HCT116 (cell line): Measurements from ENCODE around the gene TMEM140. TPM values are rescaled to one million over a fixed set of nuclear protein-coding genes. Genes with fewer than 3 reads are reported as not detected.

Source experiments
- ATAC-seq: fragments of 200-7000 bp; cut with Tn5 transposase; 2 replicates; pipeline ENCODE4 v1.9.1; 2020; ENCODE audit warnings: mild to moderate bottlenecking, moderate library complexity
- BruUV-seq: library from RNA; stranded (reverse); fragments of 400-500 nt; replicated peaks from 2 replicates; lab custom pipeline; 2021; lab: Mats Ljungman, UMichigan
- CTCF ChIA-PET: fragments of 300-600 bp; sonication (Branson Sonifier 250); formaldehyde crosslinking; loops from one replicate; lab custom pipeline; 2021; ENCODE audit warnings: antibody characterized with exemption; lab: Charles Lee
- POLR2A ChIA-PET: fragments of 300-600, 350-600 bp; sonication (Branson Sonifier 250); formaldehyde crosslinking; loops from one replicate; lab custom pipeline; 2021; ENCODE audit warnings: antibody characterized with exemption; lab: Charles Lee
- RAD21 ChIA-PET, 2 experiments: fragments of 300-600 bp; sonication (Branson Sonifier 250); formaldehyde crosslinking; loops; one replicate each; lab custom pipeline; 2023; ENCODE audit warnings: low total read pairs in 2 of 2; ENCODE audit not compliant: uncharacterized antibody in 2 of 2, unreplicated experiment in 2 of 2, low non-redundant PET in 1 of 2; lab: Charles Lee
- DNase-seq: peaks from one replicate; pipeline ENCODE4 v3.0.0-alpha.2; 2010; ENCODE audit warnings: low read depth, low spot score
- H2AFZ ChIP-seq: fragments of 200-600 bp; shearing (Covaris generic), sonication (generic); 2 replicates; pipeline ENCODE4 v1.6.1; 2017; ENCODE audit warnings: low read depth, mixed run types, mixed read lengths, antibody characterized with exemption, low read length; ENCODE audit not compliant: poor library complexity, severe bottlenecking
- H3K27ac ChIP-seq: 2 replicates; pipeline ENCODE4 v1.5.1; 2012; ENCODE audit warnings: low read depth, low read length
- H3K27me3 ChIP-seq: fragments of 200-600 bp; sonication (generic); 2 replicates; pipeline ENCODE4 v1.6.1; 2016; ENCODE audit warnings: mixed run types, low read length, mixed read lengths; ENCODE audit not compliant: insufficient read depth
- H3K36me3 ChIP-seq, 2 experiments: fragments of 200-500 bp in 1 of 2; fragments of 200-600 bp in 1 of 2; sonication (Bioruptor generic) in 1 of 2; sonication (generic) in 1 of 2; 2 replicates each; pipeline versions ENCODE4 v1.5.1 to v1.6.1; 2014 to 2016; ENCODE audit warnings: low read length in 2 of 2, inconsistent platforms in 1 of 2, mixed read lengths in 1 of 2, mixed run types in 1 of 2; ENCODE audit not compliant: insufficient read depth in 2 of 2, control insufficient read depth in 1 of 2
- H3K4me1 ChIP-seq, 2 experiments: fragments of 200-600 bp in 1 of 2; sonication (generic) in 1 of 2; 2 replicates each; pipeline versions ENCODE4 v1.5.1 to v1.6.1; 2012 to 2017; ENCODE audit warnings: low read length in 2 of 2, inconsistent platforms in 1 of 2, mild to moderate bottlenecking in 1 of 2, mixed read lengths in 1 of 2, mixed run types in 1 of 2, moderate library complexity in 1 of 2; ENCODE audit not compliant: insufficient read depth in 2 of 2, control insufficient read depth in 1 of 2
- H3K4me2 ChIP-seq: fragments of 200-600 bp; sonication (generic); 2 replicates; pipeline ENCODE4 v1.6.1; 2017; ENCODE audit warnings: mixed run types, low read length, mixed read lengths
- H3K4me3 ChIP-seq, 2 experiments: fragments of 200-600 bp in 1 of 2; sonication (generic) in 1 of 2; replicated peaks in 1 of 2; 2 replicates each; pipeline ENCODE4 v1.5.1; 2011 to 2016; ENCODE audit warnings: low read length in 2 of 2, control low read depth in 1 of 2, low read depth in 1 of 2, mild to moderate bottlenecking in 1 of 2, mixed read lengths in 1 of 2, mixed run types in 1 of 2
- H3K79me2 ChIP-seq: fragments of 200-600 bp; sonication (generic); 2 replicates; pipeline ENCODE4 v1.6.1; 2017; ENCODE audit warnings: mild to moderate bottlenecking, mixed run types, low read length, moderate library complexity, mixed read lengths; ENCODE audit not compliant: insufficient read depth
- H3K9ac ChIP-seq: fragments of 200-600 bp; sonication (generic); 2 replicates; pipeline ENCODE4 v1.6.1; 2016; ENCODE audit warnings: low read length, mixed read lengths
- H3K9me2 ChIP-seq: fragments of 200-600 bp; sonication (generic), shearing (Covaris generic); 2 replicates; pipeline ENCODE4 v1.6.1; 2017; ENCODE audit warnings: mixed run types, mild to moderate bottlenecking, moderate library complexity; ENCODE audit not compliant: insufficient read depth
- H3K9me3 ChIP-seq, 2 experiments: fragments of 200-500 bp in 1 of 2; fragments of 200-600 bp in 1 of 2; sonication (Bioruptor generic) in 1 of 2; sonication (generic) in 1 of 2; 2 replicates each; pipeline ENCODE4 v1.6.1; 2014 to 2017; ENCODE audit warnings: low read length in 2 of 2, mixed read lengths in 2 of 2, inconsistent platforms in 1 of 2, low read depth in 1 of 2, mild to moderate bottlenecking in 1 of 2, mixed run types in 1 of 2, moderate library complexity in 1 of 2; ENCODE audit not compliant: control insufficient read depth in 1 of 2, insufficient read depth in 1 of 2
- H4K20me1 ChIP-seq: fragments of 200-600 bp; sonication (generic), shearing (Covaris generic); 2 replicates; pipeline ENCODE4 v1.6.1; 2017; ENCODE audit warnings: mixed run types, mild to moderate bottlenecking, moderate library complexity; ENCODE audit not compliant: insufficient read depth
- EGR1 ChIP-seq: IDR thresholded peaks from 2 replicates; pipeline ENCODE4 v1.6.1; 2012; ENCODE audit warnings: low read depth
- ELF1 ChIP-seq: IDR thresholded peaks from 2 replicates; pipeline ENCODE4 v1.6.1; 2012; ENCODE audit warnings: low read depth, borderline replicate concordance
- EZH2 ChIP-seq: fragments of 200-600 bp; sonication (generic); IDR thresholded peaks from 2 replicates; pipeline ENCODE4 v1.6.1; 2017; ENCODE audit warnings: antibody characterized with exemption, mixed run types
- EZH2phosphoT487 ChIP-seq: fragments of 200-600 bp; IDR thresholded peaks from 2 replicates; pipeline ENCODE4 v1.6.1; 2018; ENCODE audit warnings: antibody characterized with exemption, borderline replicate concordance
- FOSL1 ChIP-seq: IDR thresholded peaks from 2 replicates; pipeline ENCODE4 v1.6.1; 2012; ENCODE audit warnings: low read depth
- POLR2A ChIP-seq: IDR thresholded peaks from 2 replicates; pipeline ENCODE4 v1.7.0; 2011; ENCODE audit warnings: borderline replicate concordance; ENCODE audit not compliant: insufficient read depth, insufficient read length; ENCODE audit errors: extremely low read depth
- POLR2AphosphoS5 ChIP-seq: IDR thresholded peaks from 2 replicates; pipeline ENCODE4 v1.6.1; 2011; ENCODE audit warnings: mild to moderate bottlenecking, low read depth, low read length, moderate library complexity
- SIN3A ChIP-seq: IDR thresholded peaks from 2 replicates; pipeline ENCODE4 v1.6.1; 2012; ENCODE audit warnings: low read depth
- SP1 ChIP-seq: IDR thresholded peaks from 2 replicates; pipeline ENCODE4 v1.6.1; 2012; ENCODE audit warnings: low read depth
- SRF ChIP-seq: IDR thresholded peaks from 2 replicates; pipeline ENCODE4 v1.6.1; 2012; ENCODE audit warnings: low read depth
- TCF7L2 ChIP-seq: IDR thresholded peaks from 2 replicates; pipeline ENCODE4 v1.7.0; 2011; ENCODE audit warnings: borderline replicate concordance, inconsistent platforms; ENCODE audit not compliant: insufficient read depth, insufficient read length; ENCODE audit errors: extremely low read depth
- ZFX ChIP-seq: fragments of 450-650 bp; IDR thresholded peaks from 2 replicates; pipeline ENCODE4 v1.6.1; 2017
- ZNF274 ChIP-seq: fragments of 200-500 bp; sonication (Bioruptor generic); IDR thresholded peaks from 2 replicates; pipeline ENCODE4 v1.6.1; 2014; ENCODE audit warnings: mild to moderate bottlenecking, low read depth, low read length, inconsistent platforms
- intact Hi-C: fragments of 100-400 bp; cut with micrococcal nuclease; formaldehyde crosslinking; loops from 2 replicates; pipeline ENCODE4 v1.10.0; 2022
- total RNA-seq: library from RNA; stranded (reverse); gene quantifications from one replicate; pipeline ENCODE4 v1.2.1, GENCODE V29; 2021; ENCODE audit not compliant: unreplicated experiment
- TF ChIP-seq, protein P1 (sequence below): IDR thresholded peaks from 2 replicates; pipeline ENCODE4 v1.6.1; 2011; ENCODE audit warnings: mild to moderate bottlenecking, low read length, moderate library complexity; ENCODE audit not compliant: insufficient replicate concordance; ENCODE audit errors: extremely low read depth

TMEM140 gene
- total RNA-seq, 1 experiment from 2014 or later, result not detected

DNA sequence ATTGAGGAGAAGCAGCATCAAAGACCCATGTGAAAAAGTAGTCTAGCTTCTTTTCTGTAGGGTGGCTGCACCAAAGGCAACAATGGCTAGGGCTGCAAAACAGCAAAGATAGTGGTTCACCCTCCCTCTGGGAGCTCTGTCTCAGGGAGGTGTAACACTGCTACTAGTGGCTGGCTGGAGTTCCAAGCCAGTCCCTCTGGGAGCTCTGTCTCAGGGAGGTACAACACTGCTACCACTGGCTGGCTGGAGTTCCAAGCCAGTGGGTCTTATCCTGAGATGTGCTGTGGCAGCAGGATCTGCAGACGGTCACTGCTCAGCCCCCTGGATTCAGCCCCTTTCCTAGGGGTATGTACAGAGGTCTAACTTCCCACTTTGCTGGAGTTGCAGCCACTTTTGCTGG, 37.9 kb upstream of the TMEM140 start:
- Histone ChIP-seq H3K4me1 (no peaks in the 10 kb centered on the region), H3K4me2 (no peak overlapping the region), H3K4me3 (no peak overlapping the region), H2AFZ (no peak overlapping the region), H3K9ac (no peak overlapping the region), H3K9me3 (no peaks in the 10 kb centered on the region), H3K36me3 (no peaks in the 10 kb centered on the region), H3K79me2 (no peaks in the 10 kb centered on the region), H3K27me3 (no peaks in the 10 kb centered on the region), H3K27ac (no peak overlapping the region), H4K20me1 (no peaks in the 10 kb centered on the region), H3K9me2 (peaks cover 3% of the 10 kb centered on the region; the same call in 1 of the 2 replicates)
- ATAC-seq, result no peak; the same call in 1 of the 2 replicates
- ChIA-PET RAD21 (no interaction called here), CTCF (no interaction called here), POLR2A (no interaction called here)
- DNase-seq, result no peak
- no TSS peak for BruUV-seq
- intact Hi-C loops, result no loop called here
- no peak for TF ChIP-seq SIN3A
- no peak for TF ChIP-seq ZNF274
- TF ChIP-seq ELF1, result no peak
- no peak for TF ChIP-seq EZH2phosphoT487
- TF ChIP-seq, protein P1, sequence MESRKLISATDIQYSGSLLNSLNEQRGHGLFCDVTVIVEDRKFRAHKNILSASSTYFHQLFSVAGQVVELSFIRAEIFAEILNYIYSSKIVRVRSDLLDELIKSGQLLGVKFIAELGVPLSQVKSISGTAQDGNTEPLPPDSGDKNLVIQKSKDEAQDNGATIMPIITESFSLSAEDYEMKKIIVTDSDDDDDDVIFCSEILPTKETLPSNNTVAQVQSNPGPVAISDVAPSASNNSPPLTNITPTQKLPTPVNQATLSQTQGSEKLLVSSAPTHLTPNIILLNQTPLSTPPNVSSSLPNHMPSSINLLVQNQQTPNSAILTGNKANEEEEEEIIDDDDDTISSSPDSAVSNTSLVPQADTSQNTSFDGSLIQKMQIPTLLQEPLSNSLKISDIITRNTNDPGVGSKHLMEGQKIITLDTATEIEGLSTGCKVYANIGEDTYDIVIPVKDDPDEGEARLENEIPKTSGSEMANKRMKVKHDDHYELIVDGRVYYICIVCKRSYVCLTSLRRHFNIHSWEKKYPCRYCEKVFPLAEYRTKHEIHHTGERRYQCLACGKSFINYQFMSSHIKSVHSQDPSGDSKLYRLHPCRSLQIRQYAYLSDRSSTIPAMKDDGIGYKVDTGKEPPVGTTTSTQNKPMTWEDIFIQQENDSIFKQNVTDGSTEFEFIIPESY, result no peak
- TF ChIP-seq ZFX, result no peak
- TF ChIP-seq FOSL1, result no peak
- TF ChIP-seq EGR1, result no peak
- no peak for TF ChIP-seq TCF7L2
- TF ChIP-seq POLR2AphosphoS5, result no peak
- TF ChIP-seq EZH2, result no peak
- TF ChIP-seq SP1, result no peak
- no peak for TF ChIP-seq POLR2A
- TF ChIP-seq SRF, result no peak
- TF ChIP-seq, all 23 proteins: peak for 0
